GM23338 (cell line): ENCODE data around the gene PUS7. TPM values are rescaled to one million over a fixed set of nuclear protein-coding genes. Genes with fewer than 3 reads are reported as not detected.

ENCODE experiments used
- polyA plus RNA-seq: library from polyadenylated mRNA; unstranded; fragments of >200 nt; fragmentation: Nextera tagmentation; extraction: Ambion mirVana; gene quantifications from 2 replicates; pipeline ENCODE4 v1.2.1, GENCODE V29; 2016
- total RNA-seq: library from RNA; depleted of rRNA; stranded (reverse); fragments of >200 nt; shearing (Covaris generic); gene quantifications from 2 replicates; pipeline ENCODE4 v1.2.3, GENCODE V29; 2014; rRNA removed

PUS7 gene
- total and polyA plus RNA-seq, 2 experiments from 2014 or later = 34.8 to 62.2 TPM

Other genes with a start within 250 kb of the PUS7 start
- gene SRPK2, start 133.3 kb downstream of the PUS7 start, total RNA-seq = 66.3 and 85.4 TPM in 2 replicates
- gene SRPK2, start 133.3 kb downstream of the PUS7 start, polyA plus RNA-seq = 73.0 and 91.5 TPM in 2 replicates
- gene RINT1, start 9.9 kb upstream of the PUS7 start, total RNA-seq = 31.2 and 31.4 TPM in 2 replicates
- 14.8 and 18.5 TPM in 2 replicates for gene RINT1, start 9.9 kb upstream of the PUS7 start, polyA plus RNA-seq
- 4.7 and 6.7 TPM in 2 replicates for gene EFCAB10, start 59.2 kb upstream of the PUS7 start, total RNA-seq
- gene EFCAB10, start 59.2 kb upstream of the PUS7 start, polyA plus RNA-seq = 9.8 and 10.3 TPM in 2 replicates